Fibroblast of villous mesenchyme (primary cell): ENCODE measurements around the gene DHX29. TPM values are rescaled to one million over a fixed set of nuclear protein-coding genes. Genes with fewer than 3 reads are reported as not detected.

ENCODE experiments used
- DNase-seq: peaks from one replicate; pipeline ENCODE4 v3.0.0-alpha.2; 2010; ENCODE audit warnings: low read depth
- H3K4me3 ChIP-seq: 2 replicates; pipeline ENCODE4 v1.5.1; 2011; ENCODE audit warnings: low read depth, mild to moderate bottlenecking, low read length
- total RNA-seq: library from RNA; depleted of rRNA; stranded (reverse); fragments of >200 nt; gene quantifications from 2 replicates; pipeline ENCODE4 v1.2.3, GENCODE V29; 2012
- TF ChIP-seq, protein P1 (sequence below): IDR thresholded peaks from 2 replicates; pipeline ENCODE4 v1.5.1; 2012; ENCODE audit warnings: low read depth, mild to moderate bottlenecking, low read length; ENCODE audit not compliant: insufficient read depth

The DHX29 gene
- total RNA-seq, 1 donor, result 43.6 TPM

DNA sequence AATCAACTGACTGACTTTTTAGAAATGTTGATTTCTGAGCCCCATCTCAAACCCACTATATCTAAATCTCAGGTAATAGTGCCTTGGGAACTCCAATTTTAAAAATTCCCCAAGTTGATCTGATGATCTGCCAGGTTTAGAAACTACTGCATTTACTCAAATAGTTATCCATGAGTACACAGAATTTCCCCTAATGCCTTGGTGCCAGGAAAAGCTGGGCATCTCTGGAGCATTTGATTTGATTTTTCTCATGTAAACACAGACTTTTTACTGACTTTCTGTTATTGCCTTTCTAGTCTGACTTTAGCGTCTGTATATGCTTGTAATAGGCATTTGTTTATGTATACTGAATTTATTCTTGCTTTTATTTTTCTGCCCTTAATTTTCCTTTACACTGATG, 36.1 kb upstream of the DHX29 start:
- no peak for DNase-seq
- TF ChIP-seq, protein P1, sequence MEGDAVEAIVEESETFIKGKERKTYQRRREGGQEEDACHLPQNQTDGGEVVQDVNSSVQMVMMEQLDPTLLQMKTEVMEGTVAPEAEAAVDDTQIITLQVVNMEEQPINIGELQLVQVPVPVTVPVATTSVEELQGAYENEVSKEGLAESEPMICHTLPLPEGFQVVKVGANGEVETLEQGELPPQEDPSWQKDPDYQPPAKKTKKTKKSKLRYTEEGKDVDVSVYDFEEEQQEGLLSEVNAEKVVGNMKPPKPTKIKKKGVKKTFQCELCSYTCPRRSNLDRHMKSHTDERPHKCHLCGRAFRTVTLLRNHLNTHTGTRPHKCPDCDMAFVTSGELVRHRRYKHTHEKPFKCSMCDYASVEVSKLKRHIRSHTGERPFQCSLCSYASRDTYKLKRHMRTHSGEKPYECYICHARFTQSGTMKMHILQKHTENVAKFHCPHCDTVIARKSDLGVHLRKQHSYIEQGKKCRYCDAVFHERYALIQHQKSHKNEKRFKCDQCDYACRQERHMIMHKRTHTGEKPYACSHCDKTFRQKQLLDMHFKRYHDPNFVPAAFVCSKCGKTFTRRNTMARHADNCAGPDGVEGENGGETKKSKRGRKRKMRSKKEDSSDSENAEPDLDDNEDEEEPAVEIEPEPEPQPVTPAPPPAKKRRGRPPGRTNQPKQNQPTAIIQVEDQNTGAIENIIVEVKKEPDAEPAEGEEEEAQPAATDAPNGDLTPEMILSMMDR, result no peak
- no peak overlapping the region for H3K4me3 ChIP-seq

- no peak overlapping the region for H3K4me3 ChIP-seq
- TF ChIP-seq, protein P1, result no peak
- DNase-seq, result no peak
Observed at GRCh38 chr5:55343107-55343506, 35.6 kb upstream of the DHX29 start.

DNA sequence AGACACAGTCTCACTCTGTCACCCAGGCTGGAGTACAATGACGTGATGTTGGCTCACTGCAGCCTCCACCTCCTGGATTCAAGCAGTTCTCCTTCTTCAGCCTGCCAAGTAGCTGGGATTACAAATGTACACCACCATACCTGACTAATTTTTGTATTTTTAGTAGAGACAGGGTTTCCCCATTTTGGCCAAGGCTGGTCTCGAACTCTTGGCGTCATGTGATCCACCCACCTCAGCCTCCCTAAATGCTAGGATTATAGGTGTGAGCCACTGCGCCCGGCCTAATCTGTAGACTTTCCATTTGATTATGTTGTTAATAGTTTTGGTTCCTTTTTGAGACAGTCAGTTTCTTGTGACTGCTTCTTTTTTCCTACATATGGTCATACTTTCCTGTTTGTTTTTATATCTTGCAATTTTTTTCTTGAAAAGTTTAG, 31.3 kb upstream of the DHX29 start:
- H3K4me3 ChIP-seq, result no peak overlapping the region
- TF ChIP-seq, protein P1, result no peak
- DNase-seq, result no peak

GRCh38 chr5:55338092-55338613, 30.7 kb upstream of the DHX29 start:
- no peak overlapping the region for H3K4me3 ChIP-seq
- TF ChIP-seq, protein P1, result no peak
- no peak for DNase-seq

GRCh38 chr5:55333811-55334210, 26.3 kb upstream of the DHX29 start:
- H3K4me3 ChIP-seq, result no peak overlapping the region
- DNase-seq, result no peak
- TF ChIP-seq, protein P1, result no peak

- DNase-seq, result no peak
- TF ChIP-seq, protein P1, result no peak
Observed at GRCh38 chr5:55333017-55333416, 25.5 kb upstream of the DHX29 start.

DNA sequence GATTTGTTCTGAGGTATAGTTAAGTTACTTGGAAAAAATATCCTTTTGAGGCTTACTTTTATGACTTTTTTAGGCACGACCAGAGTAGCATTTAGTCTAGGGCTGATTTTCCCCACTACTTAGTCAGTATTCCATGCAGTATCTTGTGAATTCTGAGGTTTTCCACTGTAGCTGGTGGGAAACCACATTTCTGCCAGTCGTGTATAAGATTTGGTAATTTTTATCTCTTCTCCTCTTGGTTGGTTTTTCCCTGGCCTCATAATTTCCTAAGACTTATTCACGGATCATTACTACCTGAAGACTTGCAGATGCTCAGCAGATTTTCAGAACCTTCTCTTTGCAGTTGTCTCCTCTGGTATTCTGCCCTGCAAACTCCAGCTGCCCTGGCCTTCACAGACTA, 23.8 kb upstream of the DHX29 start:
- no peak overlapping the region for H3K4me3 ChIP-seq
- TF ChIP-seq, protein P1, result no peak
- peak; percentile 26 for DNase-seq

More at GRCh38 chr5:55333017-55333416, 25.5 kb upstream of the DHX29 start:
- H3K4me3 ChIP-seq, result no peak overlapping the region
